G401.6 (cell line): ENCODE results near the gene NEK8.

Experiments used
- FAIRE-seq: peaks from 2 replicates; lab custom pipeline; 2012; peaks lifted over from hg19 to GRCh38; lab: Jason Lieb, UNC

The NEK8 gene

DNA sequence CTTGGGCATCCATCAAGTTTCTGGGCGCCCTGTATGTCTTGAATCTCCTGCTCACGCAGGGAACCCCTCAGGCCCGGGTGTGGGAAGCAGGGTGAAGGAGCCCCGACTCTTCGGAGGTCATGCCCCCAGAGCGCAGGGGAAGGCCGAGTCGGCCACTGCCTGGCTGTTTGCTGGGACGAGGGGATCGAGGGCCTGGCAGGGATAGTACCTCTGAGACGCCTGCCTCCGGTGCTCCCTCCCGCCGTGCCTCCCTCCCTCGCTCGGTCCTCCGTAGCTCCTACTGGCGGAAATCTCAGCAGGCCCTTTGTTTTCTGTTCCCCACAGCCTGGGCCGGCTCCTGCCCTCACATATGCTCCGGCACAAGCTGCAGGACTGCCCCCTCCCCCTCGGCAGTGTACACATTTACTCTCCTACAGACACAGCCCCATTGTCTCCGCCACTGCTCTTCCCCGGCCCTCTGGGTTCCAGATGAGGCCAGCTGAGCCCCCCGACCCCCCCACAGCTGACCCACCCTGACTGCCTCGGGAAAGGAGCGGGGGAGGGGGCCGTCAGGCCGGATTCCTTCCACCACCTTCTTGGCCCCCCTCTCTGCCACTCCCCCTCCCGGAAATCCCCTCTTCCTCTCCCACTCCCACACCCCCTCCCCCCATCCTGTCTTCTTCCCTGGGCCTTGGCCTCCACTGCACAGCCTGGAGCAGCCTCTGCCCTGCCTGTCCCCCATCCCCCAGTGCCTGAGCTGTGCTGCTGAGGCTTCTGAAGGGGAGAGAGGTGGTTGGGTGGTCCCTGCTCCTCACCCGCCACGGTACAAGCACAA lies 16.6 kb downstream of the NEK8 start:
- no peak for FAIRE-seq

DNA sequence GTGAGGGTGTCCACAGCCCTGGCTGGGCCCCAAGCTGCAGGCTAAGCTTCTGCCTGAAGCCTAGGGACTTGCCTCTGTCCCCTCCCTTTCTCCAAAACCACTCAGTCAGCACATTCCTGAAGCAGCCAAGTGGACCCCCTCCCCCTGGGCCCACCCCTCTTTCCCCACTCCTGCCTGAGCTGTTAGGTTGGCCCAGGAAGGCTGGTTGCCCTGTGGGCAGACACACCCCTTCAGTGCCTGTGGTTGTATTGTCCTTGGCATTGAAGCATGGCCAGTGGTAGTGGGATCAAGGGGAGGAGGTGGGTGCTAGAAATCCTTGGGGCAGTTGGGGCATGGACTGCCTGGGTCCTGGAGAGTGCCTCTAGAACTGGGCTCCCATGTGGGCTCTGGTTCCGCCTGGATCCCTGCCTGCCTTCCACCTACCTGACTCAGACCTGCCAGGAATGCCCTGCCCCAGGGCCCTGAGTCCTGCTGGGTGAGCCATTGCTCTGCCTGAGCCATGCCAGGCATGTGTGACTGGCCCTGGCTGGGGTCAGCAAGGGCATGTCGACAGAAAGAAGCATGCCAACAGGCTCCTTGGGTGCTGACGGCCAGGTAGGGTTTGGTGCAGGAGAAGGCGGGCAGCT lies 17.3 kb downstream of the NEK8 start:
- FAIRE-seq: no peak

DNA sequence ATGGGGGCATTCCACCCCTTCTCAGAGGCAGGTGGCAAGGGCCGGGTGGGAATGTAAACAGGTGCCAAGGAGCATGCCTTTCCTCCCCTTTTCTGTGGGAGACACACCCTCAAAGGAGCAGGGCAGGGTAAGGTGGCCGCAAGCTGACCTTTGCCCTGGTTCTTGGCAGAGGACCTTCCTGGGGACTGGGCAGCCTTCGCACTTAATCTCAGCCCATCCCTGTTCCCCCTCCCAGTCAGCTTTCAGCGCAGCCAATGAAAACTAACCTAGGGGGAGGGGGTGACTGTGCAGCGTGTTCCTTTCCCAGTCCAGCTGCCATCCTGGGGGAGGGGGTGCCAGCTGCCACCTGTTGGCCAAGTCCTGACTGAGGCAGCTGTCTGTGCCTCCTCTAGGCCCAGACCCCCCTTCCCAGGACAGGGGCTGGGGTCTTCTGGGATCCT lies 18.0 kb downstream of the NEK8 start:
- FAIRE-seq: no peak

DNA sequence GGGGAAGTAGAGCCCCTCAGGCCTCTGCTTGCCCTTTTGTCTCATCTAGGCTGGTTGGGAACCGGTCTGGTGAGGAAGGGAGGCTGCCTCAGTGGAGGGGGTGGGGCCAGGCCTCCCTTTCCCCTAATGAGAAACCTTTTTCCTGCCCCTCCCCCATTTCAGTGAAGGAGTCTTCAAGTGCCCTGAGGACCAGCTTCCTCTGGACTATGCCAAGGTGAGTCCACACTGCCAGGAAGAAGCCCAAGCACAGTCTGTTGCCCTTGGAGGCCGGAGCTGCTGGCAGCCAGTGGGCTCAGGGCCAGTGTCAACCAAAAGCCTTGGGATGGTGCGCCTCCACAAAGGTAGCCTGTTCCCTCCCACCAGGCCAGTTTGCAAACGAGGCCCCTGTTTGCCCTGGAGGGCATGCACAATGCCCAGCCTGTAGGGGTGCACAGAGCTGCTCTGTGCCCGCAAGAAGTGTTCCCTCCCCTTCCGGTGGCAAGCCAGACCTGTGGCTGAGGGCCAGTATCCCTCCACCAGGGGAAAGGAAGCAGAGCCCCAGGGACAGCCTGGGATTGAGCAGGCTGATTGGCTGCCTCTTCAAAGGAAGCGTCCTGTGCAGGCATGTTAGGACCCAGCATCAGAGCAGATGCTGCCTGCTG lies 18.6 kb downstream of the NEK8 start:
- FAIRE-seq: no peak

DNA sequence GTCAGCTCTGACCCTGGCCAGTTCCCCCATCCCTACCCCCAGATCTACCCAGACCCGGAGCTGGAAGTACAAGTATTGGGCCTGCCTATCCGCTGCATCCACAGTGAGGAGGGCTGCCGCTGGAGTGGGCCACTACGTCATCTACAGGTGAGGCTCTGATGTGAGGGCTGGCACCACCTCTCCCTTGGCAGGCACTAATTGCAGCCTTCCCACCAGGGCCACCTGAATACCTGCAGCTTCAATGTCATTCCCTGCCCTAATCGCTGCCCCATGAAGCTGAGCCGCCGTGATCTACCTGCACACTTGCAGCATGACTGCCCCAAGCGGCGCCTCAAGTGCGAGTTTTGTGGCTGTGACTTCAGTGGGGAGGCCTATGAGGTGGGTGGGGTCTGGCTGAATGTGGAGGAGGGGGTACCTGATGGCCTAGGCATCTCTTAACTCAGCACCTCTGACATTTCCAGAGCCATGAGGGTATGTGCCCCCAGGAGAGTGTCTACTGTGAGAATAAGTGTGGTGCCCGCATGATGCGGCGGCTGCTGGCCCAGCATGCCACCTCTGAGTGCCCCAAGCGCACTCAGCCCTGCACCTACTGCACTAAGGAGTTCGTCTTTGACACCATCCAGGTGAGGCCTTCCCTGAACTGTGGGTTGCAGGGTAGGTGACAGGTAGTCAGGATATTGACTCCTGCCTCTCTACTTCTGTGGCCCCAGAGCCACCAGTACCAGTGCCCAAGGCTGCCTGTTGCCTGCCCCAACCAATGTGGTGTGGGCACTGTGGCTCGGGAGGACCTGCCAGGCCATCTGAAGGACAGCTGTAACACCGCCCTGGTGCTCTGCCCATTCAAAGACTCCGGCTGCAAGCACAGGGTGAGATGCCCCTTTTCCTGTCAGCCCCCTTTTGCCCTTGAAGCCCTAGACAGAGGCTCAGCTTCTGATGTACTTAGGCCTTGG lies 19.5 kb downstream of the NEK8 start:
- FAIRE-seq: no peak

DNA sequence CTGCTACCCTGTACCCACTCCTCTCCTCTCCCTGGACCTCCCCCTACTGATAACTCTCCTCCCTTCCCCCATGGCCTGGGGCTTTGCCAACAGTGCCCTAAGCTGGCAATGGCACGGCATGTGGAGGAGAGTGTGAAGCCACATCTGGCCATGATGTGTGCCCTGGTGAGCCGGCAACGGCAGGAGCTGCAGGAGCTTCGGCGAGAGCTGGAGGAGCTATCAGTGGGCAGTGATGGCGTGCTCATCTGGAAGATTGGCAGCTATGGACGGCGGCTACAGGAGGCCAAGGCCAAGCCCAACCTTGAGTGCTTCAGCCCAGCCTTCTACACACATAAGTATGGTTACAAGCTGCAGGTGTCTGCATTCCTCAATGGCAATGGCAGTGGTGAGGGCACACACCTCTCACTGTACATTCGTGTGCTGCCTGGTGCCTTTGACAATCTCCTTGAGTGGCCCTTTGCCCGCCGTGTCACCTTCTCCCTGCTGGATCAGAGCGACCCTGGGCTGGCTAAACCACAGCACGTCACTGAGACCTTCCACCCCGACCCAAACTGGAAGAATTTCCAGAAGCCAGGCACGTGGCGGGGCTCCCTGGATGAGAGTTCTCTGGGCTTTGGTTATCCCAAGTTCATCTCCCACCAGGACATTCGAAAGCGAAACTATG lies 20.4 kb downstream of the NEK8 start:
- FAIRE-seq: no peak

DNA sequence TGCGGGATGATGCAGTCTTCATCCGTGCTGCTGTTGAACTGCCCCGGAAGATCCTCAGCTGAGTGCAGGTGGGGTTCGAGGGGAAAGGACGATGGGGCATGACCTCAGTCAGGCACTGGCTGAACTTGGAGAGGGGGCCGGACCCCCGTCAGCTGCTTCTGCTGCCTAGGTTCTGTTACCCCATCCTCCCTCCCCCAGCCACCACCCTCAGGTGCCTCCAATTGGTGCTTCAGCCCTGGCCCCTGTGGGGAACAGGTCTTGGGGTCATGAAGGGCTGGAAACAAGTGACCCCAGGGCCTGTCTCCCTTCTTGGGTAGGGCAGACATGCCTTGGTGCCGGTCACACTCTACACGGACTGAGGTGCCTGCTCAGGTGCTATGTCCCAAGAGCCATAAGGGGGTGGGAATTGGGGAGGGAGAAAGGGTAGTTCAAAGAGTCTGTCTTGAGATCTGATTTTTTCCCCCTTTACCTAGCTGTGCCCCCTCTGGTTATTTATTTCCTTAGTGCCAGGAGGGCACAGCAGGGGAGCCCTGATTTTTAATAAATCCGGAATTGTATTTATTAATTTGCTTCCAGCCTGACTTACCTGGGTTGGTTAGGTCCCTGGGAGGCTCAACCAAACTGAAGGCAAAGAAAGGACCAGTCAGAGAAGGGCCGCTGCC lies 21.1 kb downstream of the NEK8 start:
- FAIRE-seq: no peak

DNA sequence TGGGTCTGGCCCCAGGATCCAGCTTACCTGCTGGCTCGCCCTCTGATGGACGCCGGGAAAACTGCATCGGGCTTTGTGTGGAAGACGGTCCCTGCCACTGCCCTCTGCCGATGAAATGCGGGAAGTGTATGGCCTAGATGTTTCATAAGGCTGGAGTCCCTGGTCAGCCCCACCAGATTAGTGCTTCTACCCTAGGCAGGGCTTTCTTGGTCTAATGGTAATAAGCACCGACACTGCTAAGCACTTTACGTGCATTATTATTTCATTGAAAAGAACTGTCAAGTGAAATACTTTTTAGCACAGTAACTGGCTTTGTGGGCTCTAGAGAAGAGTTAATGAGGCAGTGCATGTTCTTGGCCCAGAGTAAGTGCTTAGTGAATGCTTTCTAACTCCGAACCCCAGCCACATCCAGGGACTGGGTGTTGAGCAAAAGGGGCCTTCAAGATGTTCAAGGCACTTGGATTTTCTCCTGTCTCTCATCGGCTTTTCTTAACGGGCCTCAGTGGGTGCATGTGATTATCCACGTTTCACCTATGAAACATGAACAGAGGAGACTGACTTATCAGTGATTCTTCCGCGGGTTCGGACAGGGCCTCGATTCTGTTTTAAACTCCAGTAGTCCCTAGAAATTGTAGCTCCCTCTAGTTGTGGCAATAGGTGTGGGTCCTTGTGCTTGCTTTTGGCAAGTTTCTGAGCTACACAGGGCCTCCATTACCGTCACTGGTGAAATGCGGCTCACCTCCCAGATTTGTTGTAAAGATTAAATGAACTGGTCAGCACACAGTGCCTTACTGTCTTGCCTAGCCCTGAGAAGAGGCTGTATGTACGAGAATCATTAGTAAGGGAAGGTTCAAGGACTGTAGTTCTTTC lies 21.8 kb downstream of the NEK8 start:
- peak; percentile 95 for FAIRE-seq

DNA sequence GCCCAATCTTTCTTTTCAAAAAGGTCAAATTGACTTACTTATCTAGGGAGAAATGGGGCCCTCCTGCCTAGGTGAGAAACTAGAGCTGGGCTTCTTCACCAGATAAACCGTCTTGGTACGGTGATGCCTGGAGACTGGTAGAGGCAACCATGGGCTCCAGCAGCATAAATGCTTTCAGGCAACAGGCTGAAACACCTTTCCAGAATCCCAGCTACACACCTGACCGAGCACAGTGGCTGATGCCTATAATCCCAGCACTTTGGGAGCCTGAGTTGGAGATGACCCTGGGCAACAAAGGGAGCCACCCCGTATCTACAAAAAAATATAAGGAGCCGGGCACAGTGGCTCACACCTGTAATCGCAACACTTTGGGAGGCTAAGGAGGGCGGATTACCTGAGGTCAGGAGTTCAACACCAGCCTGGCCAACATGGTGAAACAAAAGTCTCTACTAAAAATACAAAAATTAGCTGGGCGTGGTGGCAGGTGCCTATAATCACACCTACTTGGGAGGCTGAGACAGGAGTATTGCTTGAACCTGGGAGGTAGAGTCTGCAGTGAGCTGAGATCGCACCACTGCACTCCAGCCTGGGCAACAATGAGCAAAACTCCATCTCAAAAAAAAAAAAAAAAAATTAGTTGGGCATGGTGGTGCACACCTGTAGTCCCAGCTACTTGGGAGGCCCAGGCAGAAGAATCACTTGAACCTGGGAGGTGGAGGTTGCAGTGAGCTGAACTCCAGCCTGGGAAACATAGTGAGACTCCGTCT lies 23.2 kb downstream of the NEK8 start:
- FAIRE-seq: no peak

DNA sequence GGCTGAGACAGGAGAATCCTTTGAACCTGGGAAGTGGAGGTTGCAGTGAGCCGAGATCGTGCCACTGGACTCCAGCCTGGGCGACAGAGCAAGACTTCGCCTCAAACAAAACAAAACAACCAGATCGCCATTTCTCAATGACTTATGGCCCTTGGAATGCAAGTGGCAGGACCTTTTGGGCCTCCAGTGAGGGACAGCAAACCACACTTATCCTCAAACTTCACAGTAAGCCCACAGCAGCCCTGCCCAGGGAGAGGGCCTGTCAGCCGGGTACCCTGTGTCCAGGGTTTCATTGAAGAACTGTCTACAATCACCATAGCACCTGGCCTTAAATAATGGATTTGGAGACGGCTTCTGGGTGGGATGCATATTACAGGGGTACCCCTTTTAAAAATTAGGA lies 26.9 kb downstream of the NEK8 start:
- FAIRE-seq: no peak

DNA sequence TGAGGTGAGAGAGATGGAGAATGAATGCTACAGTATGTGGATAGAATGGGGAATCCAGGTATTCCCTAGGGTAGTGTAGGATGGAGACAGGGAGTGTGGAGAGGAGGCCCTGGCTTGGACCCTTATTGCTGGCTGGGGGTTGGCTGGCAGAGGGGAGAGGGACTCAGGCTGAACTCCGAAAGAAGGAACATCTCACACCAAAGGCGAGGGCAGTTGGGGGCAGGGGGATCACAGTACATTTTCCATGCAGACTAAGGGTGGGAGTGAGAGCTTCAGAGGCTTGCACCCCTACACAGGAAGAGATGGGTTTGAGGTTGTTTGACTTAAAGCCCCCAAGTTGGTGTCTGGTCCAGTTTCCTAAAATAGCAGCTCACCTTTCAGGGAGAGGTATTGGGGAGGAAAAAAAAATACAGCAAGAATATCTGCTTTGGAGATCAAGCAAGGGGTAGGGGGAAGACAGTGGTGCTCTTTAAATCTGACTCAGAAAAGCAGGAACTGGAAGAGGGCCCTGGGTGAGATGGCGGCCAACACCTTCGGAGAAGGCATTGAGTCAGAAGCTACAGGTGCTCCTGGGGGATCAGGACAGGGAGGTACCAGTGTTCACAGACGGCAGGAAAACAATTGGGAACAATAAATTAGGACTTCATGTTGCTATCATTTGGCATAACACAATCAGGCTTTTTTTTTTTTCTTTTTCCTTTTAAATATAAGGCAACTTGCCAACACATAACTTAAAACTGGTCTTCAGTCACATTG lies 27.6 kb downstream of the NEK8 start:
- no peak for FAIRE-seq

DNA sequence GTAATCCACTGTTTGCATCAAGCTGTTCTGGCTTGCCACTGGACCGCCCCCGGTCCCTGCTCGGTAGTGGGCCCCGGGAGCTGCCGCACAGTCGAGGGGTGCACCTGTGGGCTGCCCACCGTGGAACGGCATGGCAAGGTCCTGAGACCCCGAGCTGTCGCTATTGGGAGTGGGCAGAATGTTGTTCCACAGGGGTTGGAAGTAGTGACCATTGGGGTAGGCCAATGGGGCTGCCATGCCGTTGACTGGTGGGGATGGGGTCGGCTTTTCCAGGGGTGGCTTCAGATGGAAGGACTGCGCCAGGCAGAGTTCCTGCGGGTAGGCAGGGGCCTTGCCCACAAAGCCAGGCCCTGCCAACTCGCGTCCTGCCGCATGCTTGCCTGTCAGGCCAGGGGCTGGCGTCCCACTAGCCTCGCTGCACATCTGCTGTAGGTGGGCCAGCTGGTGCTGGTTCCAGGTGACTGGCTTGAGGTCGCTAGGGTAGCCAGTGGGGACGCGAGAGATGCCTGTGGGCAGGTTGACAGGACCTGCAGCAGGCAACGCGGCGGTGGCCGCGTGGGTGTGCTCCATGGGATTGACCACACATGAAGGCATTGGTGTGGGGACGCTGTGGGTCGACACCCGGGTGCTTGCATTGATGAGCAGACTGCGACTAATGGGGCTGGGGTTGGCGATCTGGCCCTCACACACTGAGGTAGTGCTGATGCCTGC lies 30.0 kb downstream of the NEK8 start:
- FAIRE-seq: no peak

DNA sequence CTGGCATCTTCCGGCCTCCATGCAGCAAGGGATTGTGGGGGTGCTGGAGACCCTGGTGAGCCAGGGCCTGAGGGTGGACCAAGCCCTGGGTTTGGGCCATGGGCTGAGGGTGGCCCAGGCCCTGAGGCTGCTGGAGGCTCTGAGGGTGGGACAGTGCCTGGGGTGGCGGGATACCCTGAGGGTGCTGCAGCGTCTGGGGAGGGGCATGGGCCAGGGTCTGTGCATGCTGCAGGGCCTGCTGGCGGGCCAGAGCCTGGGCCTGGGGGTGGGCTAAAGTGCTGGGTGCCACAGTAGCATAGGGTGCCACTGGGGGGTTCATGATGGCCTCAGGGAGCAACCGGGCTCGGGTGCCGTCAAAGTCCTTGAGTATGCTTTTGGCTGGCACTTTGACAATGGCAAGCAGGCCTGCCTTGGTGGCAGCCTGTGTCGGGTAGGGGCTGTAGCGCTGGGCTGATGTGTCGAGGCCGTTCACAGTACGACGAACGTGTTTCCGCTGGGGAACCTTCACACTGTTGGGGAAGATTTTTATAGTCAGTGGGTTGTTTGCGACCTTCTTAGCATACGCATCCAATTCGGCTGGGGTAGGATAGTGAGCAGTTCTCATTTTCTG lies 30.8 kb downstream of the NEK8 start:
- FAIRE-seq: no peak

DNA sequence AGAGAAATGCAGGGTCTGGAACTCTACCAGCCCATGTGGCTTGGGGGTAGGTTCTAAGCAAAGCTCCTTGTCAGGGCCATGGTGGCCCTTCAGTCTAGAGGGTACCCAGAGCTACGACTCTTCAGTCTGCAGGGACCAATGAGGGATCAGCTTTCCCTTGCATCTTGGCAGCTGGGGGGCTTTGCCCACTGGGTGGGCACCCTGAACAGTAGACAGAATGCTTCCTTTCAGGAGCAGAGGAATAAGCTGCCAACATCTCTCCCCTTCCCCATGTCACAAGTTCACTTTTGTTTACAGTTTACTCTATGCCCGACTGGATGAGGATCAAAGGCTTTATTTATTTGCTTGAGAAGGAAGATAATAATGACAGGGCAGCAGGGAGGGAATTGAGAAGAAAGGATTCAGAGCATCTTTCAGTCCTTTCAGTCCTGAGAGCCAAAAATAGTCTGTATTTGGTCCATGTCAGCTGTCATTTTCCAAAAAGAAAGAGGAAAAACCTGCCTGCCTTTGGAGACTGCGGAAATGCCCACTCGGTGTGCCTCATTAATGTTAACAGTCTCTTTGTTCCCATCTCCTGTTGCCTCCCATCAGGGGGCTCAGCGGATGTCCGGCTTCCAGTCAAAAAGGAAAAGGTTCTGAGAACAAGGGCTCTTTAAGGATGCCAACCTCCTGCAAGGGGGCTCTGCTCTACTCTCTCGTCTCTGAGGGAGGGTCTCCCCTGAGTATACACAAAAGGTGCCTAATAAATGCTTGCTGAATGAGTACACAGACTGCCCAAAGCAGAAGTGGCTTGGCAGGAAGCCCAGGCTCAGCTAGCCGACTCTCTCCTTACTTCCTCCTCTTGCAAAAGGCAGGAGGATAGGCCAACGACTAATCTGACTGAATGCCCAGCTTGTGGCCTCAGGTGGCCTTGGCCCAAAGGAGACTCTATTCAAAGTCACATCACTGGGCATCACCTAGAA lies 32.3 kb downstream of the NEK8 start:
- no peak for FAIRE-seq

DNA sequence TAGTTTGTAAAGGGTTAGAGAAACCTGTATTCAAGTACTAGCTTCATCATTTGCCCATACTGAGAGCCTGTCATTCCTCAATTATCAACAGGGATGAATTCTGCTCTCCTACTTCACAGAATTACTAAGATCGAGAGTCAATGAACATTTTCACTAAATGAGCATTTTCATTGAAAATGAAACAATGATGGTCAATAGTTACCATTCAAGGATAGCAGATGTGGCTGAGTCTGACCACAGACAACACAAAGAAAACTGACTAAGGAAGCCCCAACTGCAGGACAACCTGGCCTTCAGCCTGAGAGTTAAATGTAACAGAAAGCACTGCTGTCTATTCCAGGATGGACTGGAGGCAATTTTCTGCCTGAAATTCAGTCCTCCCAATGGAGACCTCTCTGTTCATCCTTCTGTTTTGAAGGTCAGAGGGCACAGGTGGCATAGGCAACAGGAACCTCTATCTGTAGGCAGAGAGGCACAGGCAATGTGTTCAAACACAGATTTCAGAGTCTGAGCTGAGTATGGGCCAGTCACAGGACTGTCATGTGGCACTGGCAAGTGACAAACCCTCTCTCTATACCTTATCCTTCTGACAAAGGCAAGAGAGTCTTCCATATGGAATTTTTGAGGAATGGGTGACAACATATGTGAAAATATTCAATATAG lies 34.7 kb downstream of the NEK8 start:
- FAIRE-seq: no peak

DNA sequence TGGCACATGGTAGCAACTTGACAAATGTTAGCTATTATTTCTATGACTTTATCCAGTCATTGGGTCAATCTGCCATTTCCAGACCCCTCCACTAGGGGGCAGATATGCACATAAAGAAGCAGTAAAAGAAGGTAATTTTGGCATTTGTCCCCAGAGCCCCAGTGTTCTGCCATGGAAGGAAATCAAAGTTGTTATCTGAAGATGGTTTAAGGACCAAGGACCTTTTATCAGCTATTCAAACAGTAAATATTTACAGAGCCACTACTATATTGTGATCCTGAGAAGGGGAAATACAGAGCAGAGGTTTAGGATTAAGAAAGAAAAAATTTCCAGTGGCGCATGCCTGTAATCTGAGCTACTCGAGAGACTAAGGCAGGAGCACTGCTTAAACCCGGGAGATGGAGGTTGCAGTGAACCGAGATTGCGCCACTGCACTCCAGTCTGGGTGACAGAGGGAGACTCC lies 35.2 kb downstream of the NEK8 start:
- FAIRE-seq: peak; percentile 91
